ENCODE data around the gene TCF12.
"Not testable (repeated sequence)": the region's sequence is repeated elsewhere in the genome, so short reads cannot be mapped to it uniquely, and the experiment has no call there.

Gene TCF12

DNA sequence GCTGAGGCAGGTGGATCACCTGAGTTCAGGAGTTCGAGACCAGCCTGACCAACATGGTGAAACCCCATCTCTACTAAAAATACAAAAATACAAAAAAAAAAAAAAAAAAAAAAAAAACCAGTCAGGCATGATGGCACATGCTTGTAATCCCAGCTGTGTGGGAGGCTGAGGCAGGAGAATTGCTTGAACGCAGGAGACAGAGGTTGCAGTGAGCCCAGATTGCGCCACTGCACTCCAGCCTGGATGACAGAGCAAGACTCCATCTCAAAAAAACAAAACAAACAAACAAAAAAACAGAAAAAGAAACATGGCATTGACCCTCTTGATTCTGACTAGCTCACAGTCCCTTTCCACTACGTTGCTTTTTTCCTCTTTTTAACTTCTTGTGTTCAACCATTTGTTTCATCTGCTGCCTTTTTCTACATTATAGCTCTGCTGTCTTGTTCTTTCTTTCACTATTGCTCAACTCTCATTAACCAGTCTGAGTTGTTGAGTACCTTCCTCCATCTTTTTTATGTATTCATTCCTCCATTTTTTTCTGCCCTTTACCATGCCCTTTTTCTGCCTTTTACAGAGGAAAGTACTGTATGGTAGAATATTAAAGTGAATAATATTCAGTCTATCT, 179.6 kb downstream of the TCF12 start:
- DNase-seq = not testable (repeated sequence)

DNA sequence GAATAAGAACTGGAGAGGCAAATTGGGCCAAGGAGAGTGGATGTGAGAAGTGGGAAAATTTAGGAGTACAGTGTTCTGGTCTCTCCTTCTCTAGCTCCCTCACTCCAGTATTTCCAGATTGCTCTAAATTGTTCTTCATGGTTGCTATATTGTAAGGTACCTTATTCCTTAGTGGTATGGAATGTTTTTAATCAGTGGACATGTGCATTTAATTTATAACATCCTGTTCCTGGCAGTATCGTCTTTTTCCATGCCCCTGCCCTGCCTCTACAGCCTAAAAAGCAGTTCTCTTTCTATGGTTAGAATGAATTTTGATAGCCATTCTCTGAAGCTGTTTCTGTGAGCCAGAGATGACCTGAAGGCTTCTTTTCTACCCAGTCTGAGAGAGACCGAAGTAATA, 180.5 kb downstream of the TCF12 start:
- DNase-seq = no peak

DNA sequence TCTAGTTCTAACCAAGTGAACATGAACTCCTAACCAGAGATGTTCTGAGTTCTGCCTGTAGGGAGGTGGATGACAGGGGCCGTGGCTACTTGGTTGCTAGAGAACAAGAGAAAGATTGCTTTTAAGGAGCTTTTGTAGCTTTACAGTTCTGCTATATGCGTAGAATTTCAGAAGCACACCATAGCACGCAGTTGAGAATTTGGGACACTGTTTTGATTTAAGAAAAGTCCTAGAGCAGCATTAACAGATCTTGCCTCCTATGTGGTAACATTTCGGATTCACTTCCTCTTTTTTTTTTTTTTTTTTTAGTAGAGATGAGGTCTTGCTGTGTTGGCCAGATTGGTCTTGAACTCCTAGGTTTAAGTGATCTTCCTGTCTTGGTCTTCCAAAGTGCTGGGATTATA, 181.7 kb downstream of the TCF12 start:
- no peak for DNase-seq

DNA sequence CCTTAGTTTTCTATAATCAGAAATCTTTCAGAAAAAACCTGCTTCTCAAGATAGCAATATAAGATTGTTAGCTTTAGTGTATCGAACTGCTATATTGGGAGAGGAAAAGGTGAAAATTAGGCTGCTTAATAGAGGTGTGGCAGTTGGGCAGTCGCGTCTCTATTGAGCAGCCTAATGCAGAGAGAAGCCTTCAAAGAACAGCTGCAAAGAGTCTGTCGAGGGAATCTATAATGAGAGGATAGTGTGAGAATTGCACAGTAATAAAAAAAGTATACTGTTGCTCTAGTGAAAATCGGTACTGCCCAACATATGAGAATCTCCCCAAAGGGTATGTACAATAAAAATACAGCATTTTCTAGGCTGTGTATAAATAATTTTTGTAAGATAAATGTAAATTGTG, 184.4 kb downstream of the TCF12 start:
- DNase-seq = no peak

GRCh38 chr15:57108296-57108695, 189.9 kb downstream of the TCF12 start:
- DNase-seq = no peak

GRCh38 chr15:57109005-57109404, 190.6 kb downstream of the TCF12 start:
- DNase-seq = no peak

GRCh38 chr15:57111002-57111401, 192.6 kb downstream of the TCF12 start:
- no peak for DNase-seq

- no peak for DNase-seq
Measured at GRCh38 chr15:57112178-57112577, 193.7 kb downstream of the TCF12 start.

GRCh38 chr15:57114070-57114469, 195.6 kb downstream of the TCF12 start:
- DNase-seq = no peak

- no peak for DNase-seq
Measured at GRCh38 chr15:57118013-57118799, 199.8 kb downstream of the TCF12 start.

DNA sequence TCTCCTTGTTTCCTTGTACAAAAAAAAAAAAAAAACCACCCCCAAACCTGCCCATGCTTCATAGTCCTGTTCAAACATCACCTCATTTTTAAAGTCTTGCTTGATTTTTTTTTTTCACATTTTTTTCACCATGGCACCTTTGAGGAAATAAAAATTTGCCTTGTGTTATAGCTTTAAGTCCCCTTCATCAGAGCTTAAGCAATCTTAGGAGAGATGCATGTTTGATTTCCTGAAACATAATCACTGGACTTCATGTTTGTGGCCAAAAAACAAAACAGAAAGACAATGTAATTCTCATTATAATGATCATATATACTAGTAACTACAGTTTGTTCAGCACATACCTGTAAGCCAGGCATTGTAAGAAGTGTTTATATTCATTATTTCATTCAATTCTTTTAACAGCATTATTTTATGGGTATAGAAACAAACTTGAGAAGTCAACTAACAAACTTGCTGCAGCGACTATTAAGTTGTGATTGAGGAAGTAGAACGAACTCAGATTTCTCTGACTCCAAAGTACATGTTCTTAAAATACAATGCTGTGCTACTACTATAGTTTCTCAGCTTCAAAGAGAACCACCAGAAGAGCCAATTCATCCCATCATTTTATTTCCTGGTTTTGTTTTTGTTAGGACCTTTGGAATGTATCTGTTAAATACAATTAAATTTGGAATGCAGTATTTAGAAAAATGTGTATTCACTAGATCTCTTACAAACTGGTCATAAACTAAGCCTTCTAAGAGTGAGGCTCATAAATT, 203.8 kb downstream of the TCF12 start:
- no peak for DNase-seq

DNA sequence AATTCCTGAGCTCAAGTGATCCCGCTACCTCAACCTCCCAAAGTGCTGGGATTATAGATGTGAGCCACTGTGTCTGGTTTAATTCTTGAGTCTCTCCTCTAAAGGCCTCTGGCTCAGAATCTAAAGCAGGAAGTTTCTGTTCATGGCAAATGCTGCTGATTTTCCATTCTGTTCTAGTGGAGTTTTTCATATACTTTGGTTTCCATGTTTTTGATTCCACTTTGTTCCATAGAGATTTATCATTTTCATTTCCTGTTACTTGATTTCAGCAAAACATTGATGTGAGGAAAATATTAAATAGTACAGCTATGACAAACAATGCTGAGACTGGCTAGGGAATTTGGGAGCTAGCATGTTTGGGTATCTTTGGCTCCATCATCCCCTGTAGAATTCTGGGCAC, 205.6 kb downstream of the TCF12 start:
- no peak for DNase-seq

DNA sequence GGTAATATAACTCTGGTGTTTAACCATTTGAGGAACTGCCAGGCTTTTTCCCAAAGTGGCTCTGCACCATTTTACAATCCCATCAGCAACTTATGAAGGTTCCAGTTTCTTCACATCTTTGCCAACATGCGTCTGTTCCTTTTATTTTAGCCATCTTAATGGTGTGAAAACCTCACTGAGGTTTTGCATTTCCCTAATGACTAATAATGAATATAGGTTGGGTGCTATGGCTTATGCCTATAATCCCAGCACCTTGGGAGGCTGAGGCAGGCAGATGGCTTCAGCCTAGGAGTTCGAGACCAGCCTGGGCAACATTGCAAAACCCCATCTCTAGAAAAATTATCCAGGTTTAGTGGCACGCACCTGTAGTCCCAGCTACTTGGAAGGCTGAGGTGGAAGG, 210.6 kb downstream of the TCF12 start:
- DNase-seq = no peak

DNA sequence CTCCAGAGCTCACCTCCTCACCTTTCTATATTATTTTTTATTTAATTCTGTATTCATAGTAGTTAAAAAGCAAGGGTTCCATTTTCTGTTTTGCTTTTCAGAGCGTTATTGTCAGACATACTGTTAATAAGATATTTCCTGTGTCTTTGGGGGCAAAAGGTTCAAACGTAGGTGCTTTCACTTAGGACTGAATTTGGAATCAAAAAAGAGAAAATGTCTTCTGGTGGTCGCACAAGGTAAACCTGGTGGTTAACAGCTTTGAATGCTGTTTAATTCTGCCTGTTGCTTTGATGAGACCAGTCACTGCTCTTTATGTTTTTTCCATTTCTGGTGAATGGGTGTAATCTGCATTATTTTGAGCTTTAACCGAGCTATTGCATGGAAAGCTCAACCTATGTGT, 212.5 kb downstream of the TCF12 start:
- no peak for DNase-seq

GRCh38 chr15:57133127-57133968, 214.9 kb downstream of the TCF12 start:
- no peak for DNase-seq

GRCh38 chr15:57134071-57134605, 215.7 kb downstream of the TCF12 start:
- no peak for DNase-seq

DNA sequence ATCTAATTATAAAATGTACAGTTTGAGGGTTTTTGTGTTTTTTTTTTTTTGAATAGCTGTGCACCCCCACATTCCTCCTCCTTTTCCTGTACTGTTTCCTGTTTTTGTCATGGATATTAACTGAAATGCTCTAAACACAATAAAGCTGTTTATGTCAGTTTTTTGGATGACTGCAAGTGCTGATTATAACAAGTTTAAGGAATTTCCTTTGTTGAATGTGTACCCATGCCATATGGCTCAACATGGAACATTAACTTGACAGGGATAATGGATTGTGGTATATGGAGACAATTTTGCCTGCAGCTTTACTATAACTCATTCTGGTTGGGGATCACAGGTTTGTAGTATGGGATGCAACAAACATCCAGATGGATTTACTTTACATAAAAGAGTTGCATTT, 216.4 kb downstream of the TCF12 start:
- no peak for DNase-seq

GRCh38 chr15:57135800-57136199, 217.4 kb downstream of the TCF12 start:
- DNase-seq = no peak

GRCh38 chr15:57138349-57138788, 219.9 kb downstream of the TCF12 start:
- DNase-seq = no peak

- no peak for DNase-seq
Measured at GRCh38 chr15:57143511-57144078, 225.2 kb downstream of the TCF12 start.

- DNase-seq = no peak
Measured at GRCh38 chr15:57144448-57144847, 226.0 kb downstream of the TCF12 start.

GRCh38 chr15:57146506-57147201, 228.2 kb downstream of the TCF12 start:
- no peak for DNase-seq

All from activated effector memory CD4-positive, alpha-beta T cell treated with anti-CD3 and anti-CD28 coated beads, Interleukin-2, amount 50 U/mL, for 16 hours (primary cell).